ENCODE data around the gene SMAD4. TPM values are rescaled to one million over a fixed set of nuclear protein-coding genes. Genes with fewer than 3 reads are reported as not detected.

SMAD4 gene
- total and polyA plus RNA-seq, 2 donors (not counting 3 experiments of a cell fraction or from before 2014, with no cell fraction given) = 63.5 to 82.8 TPM

GRCh38 chr18:50981381-50981780 lies 48.6 kb upstream of the SMAD4 start:
- Histone ChIP-seq H3K79me2 (ENCODE audit: control insufficient read depth, insufficient read depth, low read length) (no peaks in the 10 kb centered on the region), H3K27me3 (ENCODE audit: control insufficient read depth in 2 of 2, insufficient read depth in 2 of 2, low read length in 2 of 2) (no peaks in the 10 kb centered on the region), H3K4me3 (replicated peaks in 1 of 3; ENCODE audit: insufficient read depth in 1 of 3, low read depth in 1 of 3, low read length in 3 of 3) (no peak overlapping the region), H3K36me3 (ENCODE audit: control insufficient read depth in 2 of 2, extremely low read depth in 1 of 2, insufficient read depth in 2 of 2, low read length in 2 of 2) (peaks cover 0 to 2% of the 10 kb centered on the region in 2 experiments), H3K27ac (ENCODE audit: insufficient read depth, low read depth, low read length) (no peak overlapping the region), H3K4me2 (ENCODE audit: insufficient read depth, low read length) (no peak overlapping the region), H3K9me3 (replicated peaks; ENCODE audit: control insufficient read depth, insufficient read depth, low read length) (no peaks in the 10 kb centered on the region), H4K20me1 (replicated peaks; ENCODE audit: control insufficient read depth, extremely low read depth, insufficient read depth, low read length) (no peaks in the 10 kb centered on the region), H3K9ac (replicated peaks; ENCODE audit: extremely low read depth, insufficient read depth, low read length) (no peak overlapping the region), H2AFZ (ENCODE audit: low read depth, low read length) (no peak overlapping the region), H3K4me1 (ENCODE audit: control insufficient read depth, extremely low read depth, insufficient read depth, low read length) (no peaks in the 10 kb centered on the region), H3K9me1 (replicated peaks; ENCODE audit: control insufficient read depth, extremely low read depth, insufficient read depth, low read length) (no peaks in the 10 kb centered on the region)
- no TSS peak for BruUV-seq (replicated peaks)
- ChIA-PET POLR2A (no interaction called here), CTCF (no interaction called here)
- dilution Hi-C loops (cut with MboI; ENCODE audit: extremely low pct_ligation_motif_present, low sequenced_read_pairs) = no loop called here
- FAIRE-seq (no peak), DNase-seq (ENCODE audit: low read depth, low spot score) (no peak)
- intact Hi-C loops (cut with micrococcal nuclease) = no loop called here
- TF ChIP-seq FOS (IDR thresholded peaks at IDR 0.05; ENCODE audit: borderline replicate concordance, insufficient read depth, low read length) (no peak), MYC (IDR thresholded peaks at IDR 0.05; ENCODE audit: low read depth, low read length) (no peak), GATA2 (IDR thresholded peaks at IDR 0.05; ENCODE audit: insufficient read depth, insufficient read length, low read depth, low read length) (no peak), POLR2A (IDR thresholded peaks at IDR 0.05; ENCODE audit: low read depth, low read length) (no peak), JUN (IDR thresholded peaks at IDR 0.05; ENCODE audit: borderline replicate concordance, insufficient read depth, insufficient read length, low read depth) (no peak), EZH2 (IDR thresholded peaks at IDR 0.05; ENCODE audit: borderline replicate concordance, low read depth, low read length, severe bottlenecking) (no peak), POLR2AphosphoS5 (IDR thresholded peaks at IDR 0.05; ENCODE audit: insufficient read depth, low read depth, low read length) (no peak), MAX (IDR thresholded peaks at IDR 0.05; ENCODE audit: insufficient read depth, insufficient read length) (no peak)
- TF ChIP-seq, protein P1, sequence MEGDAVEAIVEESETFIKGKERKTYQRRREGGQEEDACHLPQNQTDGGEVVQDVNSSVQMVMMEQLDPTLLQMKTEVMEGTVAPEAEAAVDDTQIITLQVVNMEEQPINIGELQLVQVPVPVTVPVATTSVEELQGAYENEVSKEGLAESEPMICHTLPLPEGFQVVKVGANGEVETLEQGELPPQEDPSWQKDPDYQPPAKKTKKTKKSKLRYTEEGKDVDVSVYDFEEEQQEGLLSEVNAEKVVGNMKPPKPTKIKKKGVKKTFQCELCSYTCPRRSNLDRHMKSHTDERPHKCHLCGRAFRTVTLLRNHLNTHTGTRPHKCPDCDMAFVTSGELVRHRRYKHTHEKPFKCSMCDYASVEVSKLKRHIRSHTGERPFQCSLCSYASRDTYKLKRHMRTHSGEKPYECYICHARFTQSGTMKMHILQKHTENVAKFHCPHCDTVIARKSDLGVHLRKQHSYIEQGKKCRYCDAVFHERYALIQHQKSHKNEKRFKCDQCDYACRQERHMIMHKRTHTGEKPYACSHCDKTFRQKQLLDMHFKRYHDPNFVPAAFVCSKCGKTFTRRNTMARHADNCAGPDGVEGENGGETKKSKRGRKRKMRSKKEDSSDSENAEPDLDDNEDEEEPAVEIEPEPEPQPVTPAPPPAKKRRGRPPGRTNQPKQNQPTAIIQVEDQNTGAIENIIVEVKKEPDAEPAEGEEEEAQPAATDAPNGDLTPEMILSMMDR (IDR thresholded peaks at IDR 0.05; ENCODE audit: extremely low read depth in 1 of 2, insufficient read depth in 1 of 2, low read depth in 1 of 2, low read length in 2 of 2) = no peak
